ENCODE measurements around the gene SCNN1B.

The SCNN1B gene

GRCh38 chr16:23330161-23330560 is 28.1 kb downstream of the SCNN1B start:
- no peaks in the 10 kb centered on the region for H3K27me3 ChIP-seq (ENCODE audit: insufficient read depth, poor library complexity, severe bottlenecking)
- no peak for DNase-seq (ENCODE audit: low read depth in 1 of 2, low spot score in 1 of 2)
- no peak overlapping the region for H3K27ac ChIP-seq (replicated peaks)
- no peak overlapping the region for H3K4me3 ChIP-seq (replicated peaks; ENCODE audit: insufficient read depth, low read length)
- TF ChIP-seq CTCF (IDR thresholded peaks at IDR 0.05; ENCODE audit: insufficient read depth, low read length) = no peak
- TF ChIP-seq SPI1 (IDR thresholded peaks at IDR 0.05; ENCODE audit: borderline replicate concordance, low read depth) = no peak
- TF ChIP-seq POLR2AphosphoS5 (IDR thresholded peaks at IDR 0.05; ENCODE audit: low read depth) = no peak
- TF ChIP-seq GABPA (IDR thresholded peaks at IDR 0.05; ENCODE audit: low read depth) = no peak
- TF ChIP-seq REST (IDR thresholded peaks at IDR 0.05; ENCODE audit: insufficient replicate concordance, low read depth) = no peak

GRCh38 chr16:23330583-23331249 is 28.6 kb downstream of the SCNN1B start:
- H3K4me3 ChIP-seq (replicated peaks; ENCODE audit: insufficient read depth, low read length) = no peak overlapping the region
- no peak overlapping the region for H3K27ac ChIP-seq (replicated peaks)
- no peak for DNase-seq (ENCODE audit: low read depth in 1 of 2, low spot score in 1 of 2)
- H3K27me3 ChIP-seq (ENCODE audit: insufficient read depth, poor library complexity, severe bottlenecking) = no peaks in the 10 kb centered on the region
- TF ChIP-seq SPI1 (IDR thresholded peaks at IDR 0.05; ENCODE audit: borderline replicate concordance, low read depth) = no peak
- no peak for TF ChIP-seq POLR2AphosphoS5 (IDR thresholded peaks at IDR 0.05; ENCODE audit: low read depth)
- TF ChIP-seq REST (IDR thresholded peaks at IDR 0.05; ENCODE audit: insufficient replicate concordance, low read depth) = no peak
- TF ChIP-seq CTCF (IDR thresholded peaks at IDR 0.05; ENCODE audit: insufficient read depth, low read length) = no peak
- no peak for TF ChIP-seq GABPA (IDR thresholded peaks at IDR 0.05; ENCODE audit: low read depth)

- H3K27ac ChIP-seq (replicated peaks) = no peak overlapping the region
- no peaks in the 10 kb centered on the region for H3K27me3 ChIP-seq (ENCODE audit: insufficient read depth, poor library complexity, severe bottlenecking)
- DNase-seq (ENCODE audit: low read depth in 1 of 2, low spot score in 1 of 2) = no peak
- TF ChIP-seq SPI1 (IDR thresholded peaks at IDR 0.05; ENCODE audit: borderline replicate concordance, low read depth) (no peak), REST (IDR thresholded peaks at IDR 0.05; ENCODE audit: insufficient replicate concordance, low read depth) (no peak), POLR2AphosphoS5 (IDR thresholded peaks at IDR 0.05; ENCODE audit: low read depth) (no peak), CTCF (IDR thresholded peaks at IDR 0.05; ENCODE audit: insufficient read depth, low read length) (no peak), GABPA (IDR thresholded peaks at IDR 0.05; ENCODE audit: low read depth) (no peak)
- H3K4me3 ChIP-seq (replicated peaks; ENCODE audit: insufficient read depth, low read length) = no peak overlapping the region
Observed at GRCh38 chr16:23333034-23333579, 31.0 kb downstream of the SCNN1B start.
